ENCODE measurements around the gene SSTR3. TPM values are rescaled to one million over a fixed set of nuclear protein-coding genes. Genes with fewer than 3 reads are reported as not detected.

Gene SSTR3
- polyA plus RNA-seq, 1 donor: 0.54 TPM

DNA sequence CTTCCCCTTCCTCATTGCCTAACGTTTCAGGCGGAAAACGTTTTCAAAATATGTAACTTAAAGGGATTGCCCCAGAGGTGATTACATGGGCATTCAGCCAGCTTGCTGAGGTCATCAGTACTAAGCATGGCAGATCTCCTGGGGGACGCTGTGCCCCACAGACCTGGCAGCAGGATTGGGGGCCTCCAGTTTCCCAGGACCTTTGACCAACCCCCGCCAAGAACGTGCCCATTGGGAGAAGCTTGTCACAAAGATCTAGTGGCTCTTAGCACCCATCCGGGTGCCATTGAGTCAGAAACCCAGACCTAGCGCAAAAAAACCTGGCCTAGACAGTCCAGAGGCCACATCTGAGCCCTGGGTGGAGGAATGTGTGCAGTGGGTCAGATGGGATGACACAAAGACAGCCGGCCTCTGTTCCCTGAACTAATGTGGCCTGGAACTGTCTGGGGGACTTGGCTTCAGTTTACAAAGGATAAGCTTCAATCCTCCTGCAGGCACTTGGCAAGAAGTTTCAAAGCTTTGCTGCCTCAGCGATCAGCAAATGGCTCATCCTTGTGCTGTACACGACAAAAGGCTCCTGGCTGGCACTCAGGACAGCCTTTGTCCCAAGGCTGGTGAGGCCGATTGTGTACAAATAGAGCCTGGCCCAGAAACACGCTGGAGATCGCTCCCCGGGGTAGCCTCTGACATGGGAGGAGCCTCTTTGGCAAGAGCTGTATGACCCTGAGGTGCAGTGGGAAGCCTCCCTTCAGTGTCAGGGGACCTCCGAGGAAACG, 33.7 kb downstream of the SSTR3 start:
- WGBS (ENCODE audit: insufficient coverage, low lambda C conversion rate): no CpG with 5 or more reads among the region's 17 CpGs
- peaks cover 7% of the 10 kb centered on the region for H3K36me3 ChIP-seq (ENCODE audit: control insufficient read depth, insufficient read depth, low read length)
- H3K27me3 ChIP-seq (ENCODE audit: control insufficient read depth, insufficient read depth, low read length): no peaks in the 10 kb centered on the region
- peaks cover 22% of the 10 kb centered on the region for H3K4me1 ChIP-seq (ENCODE audit: control insufficient read depth, insufficient read depth, low read length)
- H3K9me3 ChIP-seq (ENCODE audit: control insufficient read depth, low read depth, low read length): no peaks in the 10 kb centered on the region
- H3K27ac ChIP-seq (ENCODE audit: low read length): peak overlapping the region; percentile 29
- H3K4me3 ChIP-seq (ENCODE audit: low read length): no peak overlapping the region
- DNase-seq: peak; percentile 66 to 86

DNA sequence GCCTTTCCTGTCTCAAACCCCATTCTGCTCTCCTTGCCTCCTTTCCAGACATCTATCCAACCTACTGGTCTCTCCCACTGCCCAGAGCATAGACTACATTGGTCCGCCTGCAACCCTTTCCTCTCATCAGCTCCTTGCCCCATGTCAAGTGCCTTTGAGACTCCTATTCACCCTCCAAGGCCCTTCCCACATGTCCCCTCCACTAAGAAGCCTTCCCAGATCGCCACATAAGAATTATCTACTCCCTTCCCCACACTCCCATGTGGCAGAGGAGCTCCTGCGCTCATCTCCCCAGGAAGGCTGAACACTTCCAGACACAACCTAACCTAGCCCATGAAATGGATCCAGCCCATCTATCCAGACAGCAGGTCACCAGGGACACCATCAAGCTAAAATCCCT, 34.5 kb downstream of the SSTR3 start:
- Histone ChIP-seq H3K4me3 (ENCODE audit: low read length) (no peak overlapping the region), H3K9me3 (ENCODE audit: control insufficient read depth, low read depth, low read length) (no peaks in the 10 kb centered on the region), H3K27ac (ENCODE audit: low read length) (peak overlapping the region; percentile 29), H3K4me1 (ENCODE audit: control insufficient read depth, insufficient read depth, low read length) (peaks cover 22% of the 10 kb centered on the region), H3K27me3 (ENCODE audit: control insufficient read depth, insufficient read depth, low read length) (no peaks in the 10 kb centered on the region), H3K36me3 (ENCODE audit: control insufficient read depth, insufficient read depth, low read length) (peaks cover 7% of the 10 kb centered on the region)
- WGBS (ENCODE audit: insufficient coverage, low lambda C conversion rate): no CpG with 5 or more reads among the region's 3 CpGs
- no peak for DNase-seq

DNA sequence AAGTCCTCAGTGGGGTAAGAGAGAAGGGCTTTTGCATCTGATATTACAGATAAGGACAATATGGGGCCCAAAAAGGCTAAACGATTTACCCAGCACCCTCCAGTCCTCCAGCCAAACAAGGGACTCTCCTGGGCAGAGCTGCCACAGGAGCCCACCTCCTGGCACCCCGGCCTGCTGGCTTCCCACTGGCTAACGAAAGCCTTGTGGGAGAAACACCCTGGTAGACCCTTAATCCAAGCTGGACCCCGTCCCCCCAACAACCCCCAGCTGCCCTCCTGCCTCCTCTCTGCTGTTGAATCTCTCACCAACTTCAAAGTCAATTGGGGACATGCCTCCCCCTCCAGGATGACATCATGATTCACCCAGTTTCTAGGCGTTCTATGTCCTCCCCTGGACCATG, 35.1 kb downstream of the SSTR3 start:
- H3K4me3 ChIP-seq (ENCODE audit: low read length): no peak overlapping the region
- no peaks in the 10 kb centered on the region for H3K27me3 ChIP-seq (ENCODE audit: control insufficient read depth, insufficient read depth, low read length)
- H3K9me3 ChIP-seq (ENCODE audit: control insufficient read depth, low read depth, low read length): no peaks in the 10 kb centered on the region
- DNase-seq: no peak
- H3K27ac ChIP-seq (ENCODE audit: low read length): no peak overlapping the region
- peaks cover 4% of the 10 kb centered on the region for H3K36me3 ChIP-seq (ENCODE audit: control insufficient read depth, insufficient read depth, low read length)
- peaks cover 22% of the 10 kb centered on the region for H3K4me1 ChIP-seq (ENCODE audit: control insufficient read depth, insufficient read depth, low read length)
- WGBS (ENCODE audit: insufficient coverage, low lambda C conversion rate): no CpG with 5 or more reads among the region's 5 CpGs

DNA sequence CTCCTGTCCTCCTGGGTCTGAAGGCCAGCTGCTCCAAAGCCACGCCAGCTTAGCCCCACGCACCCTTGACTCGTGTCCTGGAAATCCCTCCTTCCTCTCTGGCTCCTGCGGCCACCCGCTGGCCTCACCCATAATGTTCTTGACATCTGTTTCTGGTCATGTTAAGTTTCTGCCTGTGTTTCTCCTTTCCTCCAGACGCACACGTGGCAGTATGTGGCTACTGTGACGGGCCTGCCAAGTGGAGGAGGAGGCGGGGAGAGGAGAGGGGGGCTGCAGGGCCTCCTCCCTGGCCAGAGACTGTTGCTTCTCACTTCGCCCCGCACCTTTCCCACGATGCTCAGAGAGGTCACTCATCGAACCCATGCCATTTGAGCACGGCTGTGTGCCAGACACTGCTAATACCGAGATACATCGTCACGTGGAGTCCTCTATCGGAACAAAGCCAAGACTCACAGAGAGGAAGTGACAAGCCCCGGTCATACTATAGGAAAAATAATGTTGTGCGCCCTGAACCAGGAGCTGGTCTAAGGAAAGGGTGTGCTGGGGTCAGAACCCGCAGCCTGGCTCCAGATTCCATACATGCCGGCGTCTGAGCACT, 35.7 kb downstream of the SSTR3 start:
- Histone ChIP-seq H3K27me3 (ENCODE audit: control insufficient read depth, insufficient read depth, low read length) (no peaks in the 10 kb centered on the region), H3K4me1 (ENCODE audit: control insufficient read depth, insufficient read depth, low read length) (peaks cover 22% of the 10 kb centered on the region), H3K4me3 (ENCODE audit: low read length) (no peak overlapping the region), H3K36me3 (ENCODE audit: control insufficient read depth, insufficient read depth, low read length) (no peaks in the 10 kb centered on the region), H3K9me3 (ENCODE audit: control insufficient read depth, low read depth, low read length) (no peaks in the 10 kb centered on the region), H3K27ac (ENCODE audit: low read length) (no peak overlapping the region)
- DNase-seq: peak in 1 of 2 donors; percentile 58
- WGBS (ENCODE audit: insufficient coverage, low lambda C conversion rate): no CpG with 5 or more reads among the region's 23 CpGs

DNA sequence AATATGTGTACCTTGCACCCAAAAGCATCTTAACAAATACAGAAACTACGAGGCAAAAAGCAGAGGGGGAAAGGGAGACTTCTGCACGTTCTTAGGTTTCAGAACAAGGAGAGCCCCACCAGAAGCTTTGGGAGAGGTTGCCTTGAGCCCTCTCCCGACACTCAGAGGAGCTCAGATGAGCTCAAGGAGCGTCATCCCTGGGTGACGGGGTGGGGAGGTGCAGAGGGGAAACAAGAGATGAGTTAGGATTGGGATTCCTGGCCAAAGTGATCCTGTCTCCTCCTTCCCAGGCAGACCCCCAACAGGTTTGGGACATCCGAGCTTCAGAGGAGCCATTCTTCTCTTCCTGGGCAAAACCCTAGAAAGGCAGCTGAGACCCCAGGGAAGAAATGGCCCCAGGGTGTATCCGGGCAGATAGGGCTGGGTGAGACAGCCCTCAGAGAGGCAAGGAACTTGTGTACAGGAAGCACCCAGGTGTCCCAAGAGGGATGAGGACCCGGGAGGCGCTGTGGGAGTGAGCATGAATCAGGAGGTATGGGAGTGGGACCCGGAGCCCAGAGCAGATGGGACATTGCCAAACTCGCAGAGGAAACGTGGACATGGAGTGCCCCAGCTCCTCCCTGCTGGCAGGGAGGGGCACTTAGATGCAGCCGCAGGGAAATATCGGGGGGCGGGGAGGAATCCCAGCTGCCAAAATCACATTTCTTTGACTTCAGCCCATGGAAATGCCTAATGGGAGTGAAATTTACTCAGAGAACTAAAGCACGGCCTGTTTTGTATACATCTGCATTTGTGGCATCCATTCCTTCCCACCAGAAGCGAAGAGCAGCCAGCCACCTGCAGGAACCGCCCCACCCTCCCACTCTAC, 36.6 kb downstream of the SSTR3 start:
- Histone ChIP-seq H3K27ac (ENCODE audit: low read length) (no peak overlapping the region), H3K9me3 (ENCODE audit: control insufficient read depth, low read depth, low read length) (no peaks in the 10 kb centered on the region), H3K4me1 (ENCODE audit: control insufficient read depth, insufficient read depth, low read length) (peaks cover 22% of the 10 kb centered on the region), H3K36me3 (ENCODE audit: control insufficient read depth, insufficient read depth, low read length) (no peaks in the 10 kb centered on the region), H3K27me3 (ENCODE audit: control insufficient read depth, insufficient read depth, low read length) (no peaks in the 10 kb centered on the region), H3K4me3 (ENCODE audit: low read length) (no peak overlapping the region)
- WGBS (ENCODE audit: insufficient coverage, low lambda C conversion rate): no CpG with 5 or more reads among the region's 18 CpGs
- no peak for DNase-seq

DNA sequence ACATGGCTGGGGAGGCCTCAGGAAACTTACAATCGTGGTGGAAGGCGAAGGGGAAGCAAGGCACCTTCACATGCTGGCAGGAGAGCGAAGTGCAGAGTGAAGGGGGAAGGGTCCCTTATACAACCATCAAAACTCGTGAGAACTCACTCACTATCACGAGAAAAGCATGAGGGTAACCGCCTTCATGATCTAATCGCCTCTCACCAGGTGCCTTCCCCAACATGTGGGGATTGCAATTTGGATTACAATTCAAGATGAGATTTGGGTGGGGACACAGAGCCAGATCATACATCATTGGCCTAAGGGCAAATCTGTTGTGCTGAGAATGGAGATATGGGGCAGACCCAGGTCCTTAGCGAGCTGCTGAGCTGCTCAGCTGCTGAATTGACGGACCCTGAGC, 37.3 kb downstream of the SSTR3 start:
- no peak for DNase-seq
- Histone ChIP-seq H3K36me3 (ENCODE audit: control insufficient read depth, insufficient read depth, low read length) (no peaks in the 10 kb centered on the region), H3K4me3 (ENCODE audit: low read length) (no peak overlapping the region), H3K4me1 (ENCODE audit: control insufficient read depth, insufficient read depth, low read length) (peaks cover 22% of the 10 kb centered on the region), H3K9me3 (ENCODE audit: control insufficient read depth, low read depth, low read length) (no peaks in the 10 kb centered on the region), H3K27me3 (ENCODE audit: control insufficient read depth, insufficient read depth, low read length) (no peaks in the 10 kb centered on the region), H3K27ac (ENCODE audit: low read length) (no peak overlapping the region)
- no CpG with 5 or more reads among the region's 9 CpGs for WGBS (ENCODE audit: insufficient coverage, low lambda C conversion rate)

DNA sequence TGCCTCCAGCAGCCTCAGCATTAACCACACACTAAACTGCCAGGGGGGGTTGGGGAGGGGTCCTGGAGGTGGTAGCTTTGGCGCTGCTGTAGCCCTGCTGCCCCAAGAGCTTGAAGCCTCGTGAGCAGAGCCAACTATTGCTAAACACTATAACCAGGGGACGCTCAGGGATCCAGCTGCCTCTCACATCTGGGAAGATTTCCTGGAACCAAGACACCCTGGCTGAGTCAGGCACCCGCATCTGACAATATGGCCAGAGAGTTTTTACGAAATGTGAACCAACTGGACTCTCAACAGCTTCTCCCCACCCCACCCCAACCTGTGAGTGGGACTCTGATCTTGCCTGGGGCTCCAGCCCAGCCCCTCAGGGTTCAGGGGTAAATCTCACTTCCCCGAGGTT, 38.6 kb downstream of the SSTR3 start:
- no peak overlapping the region for H3K4me3 ChIP-seq (ENCODE audit: low read length)
- no CpG with 5 or more reads among the region's 6 CpGs for WGBS (ENCODE audit: insufficient coverage, low lambda C conversion rate)
- peaks cover 18% of the 10 kb centered on the region for H3K4me1 ChIP-seq (ENCODE audit: control insufficient read depth, insufficient read depth, low read length)
- DNase-seq: no peak
- H3K36me3 ChIP-seq (ENCODE audit: control insufficient read depth, insufficient read depth, low read length): no peaks in the 10 kb centered on the region
- no peak overlapping the region for H3K27ac ChIP-seq (ENCODE audit: low read length)
- H3K9me3 ChIP-seq (ENCODE audit: control insufficient read depth, low read depth, low read length): no peaks in the 10 kb centered on the region
- H3K27me3 ChIP-seq (ENCODE audit: control insufficient read depth, insufficient read depth, low read length): no peaks in the 10 kb centered on the region

DNA sequence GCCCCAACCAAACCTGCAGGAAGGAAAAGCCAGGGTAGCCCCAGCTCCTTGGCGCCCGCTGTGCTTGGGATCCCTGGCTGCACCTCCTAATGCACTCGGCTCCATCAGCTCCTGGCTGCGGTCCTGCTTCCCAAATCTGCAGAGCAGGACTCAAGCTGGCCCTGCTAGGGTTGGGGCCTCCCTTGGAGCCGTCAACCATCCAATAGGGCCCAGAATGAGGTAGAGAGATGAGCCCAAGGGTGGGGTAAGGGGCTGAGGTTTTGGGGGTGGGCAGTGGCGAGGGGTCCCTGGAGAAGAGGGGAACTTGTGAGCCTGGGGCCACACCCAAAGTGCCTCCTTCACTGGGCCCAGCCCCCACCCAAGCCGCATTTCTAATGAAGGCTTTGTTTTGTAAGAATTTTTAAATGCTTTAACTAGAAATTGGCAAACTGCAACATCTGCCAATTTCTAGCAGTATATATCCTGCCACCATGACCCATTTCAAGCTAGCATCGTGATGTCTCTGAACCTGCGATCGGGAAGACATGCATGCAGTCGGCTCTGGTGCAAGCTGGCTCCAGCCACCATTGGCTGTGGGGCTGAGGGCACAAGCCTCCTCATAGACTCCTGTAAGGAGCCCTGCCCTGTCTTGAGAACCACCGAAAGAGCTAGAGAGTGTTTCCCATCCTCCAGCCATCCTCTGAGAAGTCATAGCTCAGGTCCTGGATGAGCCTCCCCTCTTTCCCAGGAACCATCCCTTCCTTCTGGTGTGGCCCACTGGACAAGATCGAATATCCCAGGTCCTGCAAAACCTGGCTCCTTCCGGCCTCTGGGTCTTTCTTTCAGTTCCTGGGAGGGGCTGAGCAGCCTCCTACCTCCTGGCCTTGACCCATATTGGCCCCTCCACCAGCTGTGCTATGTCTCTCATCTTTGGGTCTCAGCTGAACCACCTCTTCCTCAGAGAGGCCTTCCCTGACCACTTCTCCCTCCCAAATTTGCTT, 39.7 kb downstream of the SSTR3 start:
- Histone ChIP-seq H3K27me3 (ENCODE audit: control insufficient read depth, insufficient read depth, low read length) (no peaks in the 10 kb centered on the region), H3K4me1 (ENCODE audit: control insufficient read depth, insufficient read depth, low read length) (peaks cover 15% of the 10 kb centered on the region), H3K36me3 (ENCODE audit: control insufficient read depth, insufficient read depth, low read length) (no peaks in the 10 kb centered on the region), H3K27ac (ENCODE audit: low read length) (no peak overlapping the region), H3K9me3 (ENCODE audit: control insufficient read depth, low read depth, low read length) (no peaks in the 10 kb centered on the region), H3K4me3 (ENCODE audit: low read length) (no peak overlapping the region)
- DNase-seq: no peak
- WGBS (ENCODE audit: insufficient coverage, low lambda C conversion rate): no CpG with 5 or more reads among the region's 14 CpGs

DNA sequence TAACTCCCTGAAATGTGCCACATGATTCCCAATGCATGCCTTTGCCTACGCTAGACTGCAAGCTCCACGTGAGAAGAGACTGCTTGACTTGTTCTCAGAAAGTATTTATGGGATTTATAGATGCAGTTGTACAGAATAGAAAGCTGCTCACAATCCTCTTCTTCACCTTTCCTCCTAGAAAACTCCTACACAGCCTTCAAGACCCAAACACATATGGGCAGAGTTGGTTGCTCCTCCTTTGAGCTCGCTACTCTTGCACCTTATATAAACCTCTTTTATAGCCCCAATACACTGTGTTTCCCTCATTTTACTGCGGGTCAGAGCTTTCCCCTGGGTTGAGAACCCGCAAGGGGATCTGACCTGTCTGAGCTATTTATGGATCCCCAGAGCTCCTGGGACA, 40.6 kb downstream of the SSTR3 start:
- no peak for DNase-seq
- no peak overlapping the region for H3K27ac ChIP-seq (ENCODE audit: low read length)
- no CpG with 5 or more reads among the region's 5 CpGs for WGBS (ENCODE audit: insufficient coverage, low lambda C conversion rate)
- H3K4me3 ChIP-seq (ENCODE audit: low read length): no peak overlapping the region
- no peaks in the 10 kb centered on the region for H3K27me3 ChIP-seq (ENCODE audit: control insufficient read depth, insufficient read depth, low read length)
- no peaks in the 10 kb centered on the region for H3K9me3 ChIP-seq (ENCODE audit: control insufficient read depth, low read depth, low read length)
- H3K4me1 ChIP-seq (ENCODE audit: control insufficient read depth, insufficient read depth, low read length): peaks cover 20% of the 10 kb centered on the region
- H3K36me3 ChIP-seq (ENCODE audit: control insufficient read depth, insufficient read depth, low read length): no peaks in the 10 kb centered on the region
